Common myeloid progenitor, CD34-positive (primary cell): ENCODE results near the gene SPINK13.
"Not testable (repeated sequence)": the region's sequence is repeated elsewhere in the genome, so short reads cannot be mapped to it uniquely, and the experiment has no call there.

Experiments
- CTCF ChIA-PET: fragments of 350-600 bp; sonication (Branson Sonifier 250); formaldehyde crosslinking; loops from one replicate; lab custom pipeline; 2021; ENCODE audit warnings: antibody characterized with exemption; lab: Charles Lee
- POLR2A ChIA-PET: fragments of 350-600 bp; sonication (Branson Sonifier 250); formaldehyde crosslinking; loops from one replicate; lab custom pipeline; 2021; ENCODE audit warnings: antibody characterized with exemption; lab: Charles Lee
- DNase-seq, 3 donors: peaks; one replicate each; pipeline versions ENCODE4 v3.0.0 to v3.0.0-alpha.2; 2013
- H3K27ac ChIP-seq, 2 experiments: 1 replicate in 1 of 2; 2 replicates in 1 of 2; pipeline ENCODE4 v1.7.0; 2013; ENCODE audit warnings: inconsistent platforms in 2 of 2, low read length in 2 of 2, mild to moderate bottlenecking in 2 of 2, low read depth in 1 of 2, moderate library complexity in 1 of 2; ENCODE audit not compliant: severe bottlenecking in 2 of 2, insufficient read depth in 1 of 2, poor library complexity in 1 of 2
- H3K27me3 ChIP-seq, 5 experiments: replicated peaks in 2 of 5; 1 replicate in 3 of 5; 2 replicates in 2 of 5; pipeline versions ENCODE4 v1.6.1 to v1.7.0; 2013; ENCODE audit warnings: low read length in 4 of 5, mild to moderate bottlenecking in 2 of 5, moderate library complexity in 2 of 5, inconsistent platforms in 1 of 5; ENCODE audit not compliant: insufficient read depth in 5 of 5, control insufficient read depth in 4 of 5
- H3K36me3 ChIP-seq, 4 experiments: 1 replicate in 2 of 4; 2 replicates in 2 of 4; pipeline versions ENCODE4 v1.6.1 to v1.7.0; 2013; ENCODE audit warnings: low read length in 3 of 4, control low read depth in 1 of 4, mild to moderate bottlenecking in 1 of 4; ENCODE audit not compliant: control insufficient read depth in 4 of 4, insufficient read depth in 4 of 4
- H3K4me1 ChIP-seq, 4 experiments: 1 replicate in 3 of 4; 2 replicates in 1 of 4; pipeline versions ENCODE4 v1.6.1 to v1.7.1; 2013; ENCODE audit warnings: low read length in 3 of 4, mild to moderate bottlenecking in 3 of 4, control low read depth in 1 of 4, inconsistent platforms in 1 of 4, moderate library complexity in 1 of 4; ENCODE audit not compliant: control insufficient read depth in 4 of 4, insufficient read depth in 4 of 4; ENCODE audit errors: control extremely low read depth in 1 of 4
- H3K4me3 ChIP-seq, 7 experiments: 1 replicate in 4 of 7; 2 replicates in 3 of 7; pipeline versions ENCODE4 v1.5.1 to v1.7.0; 2013; ENCODE audit warnings: mild to moderate bottlenecking in 7 of 7, low read length in 6 of 7, moderate library complexity in 6 of 7, inconsistent platforms in 2 of 7, low read depth in 2 of 7, control low read depth in 1 of 7; ENCODE audit not compliant: insufficient read depth in 4 of 7, control insufficient read depth in 1 of 7; ENCODE audit errors: extremely low read depth in 1 of 7
- H3K9me3 ChIP-seq, 5 experiments: 1 replicate in 4 of 5; 2 replicates in 1 of 5; pipeline versions ENCODE4 v1.6.1 to v1.7.1; 2013; ENCODE audit warnings: low read length in 4 of 5, mild to moderate bottlenecking in 2 of 5, inconsistent platforms in 1 of 5, low read depth in 1 of 5, moderate library complexity in 1 of 5; ENCODE audit not compliant: control insufficient read depth in 4 of 5, insufficient read depth in 2 of 5; ENCODE audit errors: control extremely low read depth in 1 of 5
- WGBS: methylation state at CpG from one replicate; pipeline ENCODE4 v1.1.5; 2013; ENCODE audit not compliant: insufficient coverage; 5-methylcytosine and 5-hydroxymethylcytosine counted together

The SPINK13 gene

GRCh38 chr5:148238418-148238794 is 30.2 kb upstream of the SPINK13 start, which contains the start of gene MARCOL:
TSS of gene MARCOL (plus strand) at chr5:148238525. CDS start at chr5:148238598, 73 bp downstream.
- WGBS: no CpG with 5 or more reads among the region's 2 CpGs
- no peaks in the 10 kb centered on the region for H3K4me1 ChIP-seq
- ChIA-PET POLR2A (no interaction called here), CTCF (no interaction called here)
- H3K4me3 ChIP-seq: no peak within 1 kb of the TSS
- H3K27ac ChIP-seq: no peak within 1 kb of the TSS
- peaks cover 0 to 4% (median 0%) of the 10 kb centered on the region in 5 experiments for H3K27me3 ChIP-seq
- H3K36me3 ChIP-seq: no peaks in the 10 kb centered on the region
- H3K9me3 ChIP-seq: no peaks in the 10 kb centered on the region
- DNase-seq: no peak

- Histone ChIP-seq H3K27me3 (peaks cover 0 to 3% (median 0%) of the 10 kb centered on the region in 5 experiments), H3K4me1 (no peaks in the 10 kb centered on the region), H3K27ac (no peak overlapping the region), H3K4me3 (no peak overlapping the region), H3K36me3 (no peaks in the 10 kb centered on the region), H3K9me3 (no peaks in the 10 kb centered on the region)
- CTCF ChIA-PET: no interaction called here
- no CpG with 5 or more reads among the region's 2 CpGs for WGBS
- no peak for DNase-seq
- POLR2A ChIA-PET: no interaction called here
Measured at GRCh38 chr5:148248894-148249293, 19.7 kb upstream of the SPINK13 start.

GRCh38 chr5:148255456-148255855 is 13.1 kb upstream of the SPINK13 start:
- no peaks in the 10 kb centered on the region for H3K4me1 ChIP-seq
- no peaks in the 10 kb centered on the region for H3K27me3 ChIP-seq
- H3K4me3 ChIP-seq: no peak overlapping the region
- DNase-seq: no peak
- peaks cover 0 to 29% (median 0%) of the 10 kb centered on the region in 5 experiments for H3K9me3 ChIP-seq
- no peak overlapping the region for H3K27ac ChIP-seq
- CTCF ChIA-PET: no interaction called here
- POLR2A ChIA-PET: interaction anchor here (0.7 kb wide), 1 partner anchor 446 kb away, joined by 4 read pairs; no protein-coding TSS in a partner anchor
- H3K36me3 ChIP-seq: no peaks in the 10 kb centered on the region

GRCh38 chr5:148259288-148259687 is 9.3 kb upstream of the SPINK13 start:
- Histone ChIP-seq H3K27me3 (no peaks in the 10 kb centered on the region), H3K4me3 (no peak overlapping the region), H3K9me3 (peaks cover 0 to 29% (median 0%) of the 10 kb centered on the region in 5 experiments), H3K27ac (no peak overlapping the region), H3K36me3 (no peaks in the 10 kb centered on the region), H3K4me1 (no peaks in the 10 kb centered on the region)
- WGBS: 83% methylated on average over 2 of the region's 2 CpGs
- DNase-seq: no peak
- CTCF ChIA-PET: no interaction called here
- POLR2A ChIA-PET: no interaction called here

- H3K27me3 ChIP-seq: no peaks in the 10 kb centered on the region
- peaks cover 0 to 23% (median 1%) of the 10 kb centered on the region in 5 experiments for H3K9me3 ChIP-seq
- CTCF ChIA-PET: no interaction called here
- H3K36me3 ChIP-seq: no peaks in the 10 kb centered on the region
- POLR2A ChIA-PET: no interaction called here
- H3K27ac ChIP-seq: no peak overlapping the region
- DNase-seq: no peak
- H3K4me1 ChIP-seq: no peaks in the 10 kb centered on the region
- no peak overlapping the region for H3K4me3 ChIP-seq
Measured at GRCh38 chr5:148261221-148261620, 7.4 kb upstream of the SPINK13 start.

- H3K27ac ChIP-seq: no peak overlapping the region
- no peaks in the 10 kb centered on the region for H3K36me3 ChIP-seq
- WGBS: 89% methylated on average over 3 of the region's 3 CpGs
- ChIA-PET POLR2A (no interaction called here), CTCF (no interaction called here)
- peaks cover 0 to 1% (median 0%) of the 10 kb centered on the region in 5 experiments for H3K9me3 ChIP-seq
- no peak overlapping the region for H3K4me3 ChIP-seq
- no peaks in the 10 kb centered on the region for H3K27me3 ChIP-seq
- H3K4me1 ChIP-seq: no peaks in the 10 kb centered on the region
- no peak for DNase-seq
Measured at GRCh38 chr5:148267962-148268361, 632 bp upstream of the SPINK13 start.

- CTCF ChIA-PET, DNase-seq, H3K9me3 ChIP-seq: not testable (repeated sequence)
Measured at GRCh38 chr5:148275129-148275528, 6.5 kb downstream of the SPINK13 start.

More at GRCh38 chr5:148275129-148275528, 6.5 kb downstream of the SPINK13 start:
- no CpG with 5 or more reads among the region's 2 CpGs for WGBS
- H3K36me3 ChIP-seq, H3K27ac ChIP-seq, H3K4me3 ChIP-seq, POLR2A ChIA-PET, H3K27me3 ChIP-seq, H3K4me1 ChIP-seq: not testable (repeated sequence)
